Heart right ventricle (tissue), 16 donors: ENCODE results near the gene ZBTB48. TPM values are rescaled to one million over a fixed set of nuclear protein-coding genes. Genes with fewer than 3 reads are reported as not detected.

Experiments used
- ATAC-seq, 8 donors: fragments of 200-7000 bp; cut with Tn5 transposase; one replicate each; pipeline ENCODE4 v1.9.1; 2020; ENCODE audit warnings: mild to moderate bottlenecking in 8 of 8, moderate library complexity in 8 of 8, moderate number of reproducible peaks in 1 of 8
- DNase-seq, 2 donors: peaks; one replicate each; pipeline ENCODE4 v3.0.0-alpha.2; 2020
- H3K27ac ChIP-seq, 10 donors: fragments of 200-600 bp; sonication (generic) in 2 of 10; one replicate each; pipeline versions ENCODE4 v1.5.0 to v1.8.0; 2020 to 2022; ENCODE audit warnings: mild to moderate bottlenecking in 3 of 10
- H3K27me3 ChIP-seq, 7 donors: fragments of 200-600 bp; one replicate each; pipeline ENCODE4 v1.8.0; 2021 to 2022; ENCODE audit warnings: mild to moderate bottlenecking in 2 of 7
- H3K36me3 ChIP-seq, 9 donors: fragments of 200-600 bp; sonication (generic) in 1 of 9; one replicate each; pipeline versions ENCODE4 v1.5.0 to v1.8.0; 2020 to 2022; ENCODE audit warnings: mild to moderate bottlenecking in 2 of 9
- H3K4me1 ChIP-seq, 9 donors: fragments of 200-600 bp; sonication (generic) in 1 of 9; one replicate each; pipeline versions ENCODE4 v1.5.0 to v1.8.0; 2020 to 2022; ENCODE audit warnings: mild to moderate bottlenecking in 4 of 9
- H3K4me3 ChIP-seq, 10 donors: fragments of 200-600 bp; sonication (generic) in 2 of 10; one replicate each; pipeline versions ENCODE4 v1.5.0 to v1.8.0; 2020 to 2022; ENCODE audit warnings: mild to moderate bottlenecking in 7 of 10, moderate library complexity in 2 of 10
- H3K9me3 ChIP-seq, 11 donors: fragments of 200-600 bp in 10 of 11; sonication (generic) in 2 of 11; one replicate each; pipeline versions ENCODE4 v1.5.0 to v1.8.0; 2013 to 2022; ENCODE audit warnings: mild to moderate bottlenecking in 2 of 11, control low read depth in 1 of 11, moderate library complexity in 1 of 11
- WGBS, 2 donors: extraction: QIAGEN DNeasy Blood & Tissue Kit; methylation state at CpG; one replicate each; pipeline ENCODE4 v1.1.7; 2013; ENCODE audit warnings: inconsistent platforms in 1 of 2; 5-methylcytosine and 5-hydroxymethylcytosine counted together
- intact Hi-C, 10 donors: fragments of 100-400 bp; cut with DNase I; formaldehyde crosslinking; loops; one replicate each; pipeline versions ENCODE4 v1.11.1 to v1.14.2; 2022
- polyA plus RNA-seq, 2 donors: library from polyadenylated mRNA; stranded (reverse); fragments of 200-250 nt; gene quantifications; one replicate each; pipeline ENCODE4 v1.2.3, GENCODE V29; 2013
- total RNA-seq, 10 donors: library from RNA; stranded (reverse); fragmentation: NEBNext Ultra II Directional in 3 of 10; extraction: Animal tissue kit (Norgen Biotek cat#: 25700) in 3 of 10; gene quantifications; one replicate each; pipeline versions ENCODE4 v1.2.1 to v1.2.4, GENCODE V29; 2021 to 2023
- TF ChIP-seq, protein P1 (sequence below), 9 donors: fragments of 200-600 bp; sonication (generic) in 2 of 9; IDR thresholded peaks; one replicate each; pipeline versions ENCODE4 v1.5.0 to v1.8.0; 2021 to 2022; ENCODE audit warnings: antibody characterized with exemption in 9 of 9, mild to moderate bottlenecking in 5 of 9, moderate library complexity in 1 of 9
- donor health status: Arrhythmogenic right ventricular cardiomyopathy.
- donor health status: ischemic (EF 13 %, LVEDD 7.1; RV severe dilation, severe dysfunction).
- donor health status: healthy with polysubstance abuse.
- donor health status: DM: no; HTN: yes; CAD: no.
- donor health status: DM: no; HTN: no; CAD: no.
- donor health status: ischemic (EF 25% LVEDD 6.9; RV normal size, moderate dysfunction).
- donor health status: ischemic (EF 25% LVEDD 5.7; RV mildly dilated, moderate dysfunction).
- donor health status: healthy.
- donor health status: DM: yes; HTN: yes; CAD: no.
- donor health status: Ischemic cardiomyopathy.
- donor health status: ischemic (EF 35%, LVEDD 5.7; RV mildly dilated, moderate dysfunction).
- donor health status: nonischemic (EF 11% LVEDD 7.7; RV severe dilation, severe dysfunction).
- donor health status: DM: yes; HTN: yes; CAD: no.
- donor health status: PGD.
- donor health status: ischemic (EF 29% LVEDD 5.4; RV normal size, mild dysfunction).
- donor health status: nonischemic (EF 23%, LVEDD 6.1; RV moderate dilation, normal function).

The ZBTB48 gene
- total and polyA plus RNA-seq, 12 donors, result 7.3 to 41.5 (median 12.4) TPM

DNA sequence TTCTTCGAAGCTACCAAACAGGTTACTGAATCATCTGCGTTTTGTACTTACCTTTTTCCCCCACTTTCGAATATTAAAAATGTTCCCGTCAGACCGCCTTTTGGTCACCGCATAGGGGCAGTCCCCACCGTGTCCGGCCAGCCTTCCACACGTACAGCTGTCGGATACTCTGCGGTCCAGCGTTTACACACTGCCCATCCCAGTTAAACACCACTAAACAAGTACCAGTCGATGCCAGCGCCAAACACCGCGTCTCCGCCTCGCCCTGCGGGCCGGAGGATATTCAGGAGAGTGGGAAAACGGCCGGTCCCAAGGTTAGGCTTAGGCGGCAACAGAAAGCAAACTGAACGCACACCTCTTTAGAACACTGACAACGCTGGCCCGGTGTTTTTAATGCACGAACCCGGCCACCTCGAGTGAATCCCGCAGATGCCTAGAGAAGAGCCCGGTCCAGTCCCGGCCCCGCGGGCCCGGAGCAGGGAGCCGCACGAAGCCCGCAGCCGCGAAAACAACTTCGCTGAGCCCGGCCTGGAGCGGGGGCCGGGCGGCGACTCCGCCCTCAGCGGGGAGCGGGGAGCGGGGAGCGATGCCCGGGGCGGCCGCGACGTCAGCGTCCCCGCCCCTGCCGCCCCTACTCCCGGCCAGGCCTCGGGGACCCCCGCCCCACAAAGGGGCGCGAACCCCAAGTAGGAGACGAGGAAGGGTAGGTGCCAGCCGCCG lies 33.0 kb downstream of the ZBTB48 start:
- 0 to 1% methylated on average over 52 to 66 of the region's 67 CpGs for WGBS, 2 donors
- intact Hi-C loops, result loop anchor here in 2 of 10 donors (1.0 to 10.0 kb wide), 3 partner anchors 8 to 172 kb away; partner anchors contain the start of gene CAMTA1 (in 1 of the 2)
- H3K27me3 ChIP-seq, result peaks cover 0 to 7% (median 0%) of the 10 kb centered on the region in 7 donors

GRCh38 chr1:6613361-6614018 lies 33.7 kb downstream of the ZBTB48 start, which contains the start of gene PHF13:
Gene PHF13, plus strand, starts transcription at chr1:6613731. Its CDS starts 336 bp downstream, at chr1:6614067.
- DNase-seq (peak; percentile 99 to 100), ATAC-seq (peak; percentile 97 to 99 (median 98))
- Histone ChIP-seq H3K9me3 (no peaks in the 10 kb centered on the region), H3K27ac (peak within 1 kb of the TSS; percentile 93 to 99 (median 96)), H3K4me3 (peak within 1 kb of the TSS; percentile 68 to 100 (median 98)), H3K4me1 (peaks cover 2 to 57% (median 24%) of the 10 kb centered on the region in 9 donors), H3K36me3 (peaks cover 0 to 20% (median 0%) of the 10 kb centered on the region in 9 donors), H3K27me3 (peaks cover 0 to 7% (median 0%) of the 10 kb centered on the region in 7 donors)
- 1% methylated on average over 35 to 83 of the region's 84 CpGs for WGBS, 2 donors
- intact Hi-C loops, result loop anchor here in 2 of 10 donors (1.0 to 10.0 kb wide), 3 partner anchors 9 to 171 kb away; partner anchors contain the start of gene CAMTA1 (in 1 of the 2)
- TF ChIP-seq, protein P1, sequence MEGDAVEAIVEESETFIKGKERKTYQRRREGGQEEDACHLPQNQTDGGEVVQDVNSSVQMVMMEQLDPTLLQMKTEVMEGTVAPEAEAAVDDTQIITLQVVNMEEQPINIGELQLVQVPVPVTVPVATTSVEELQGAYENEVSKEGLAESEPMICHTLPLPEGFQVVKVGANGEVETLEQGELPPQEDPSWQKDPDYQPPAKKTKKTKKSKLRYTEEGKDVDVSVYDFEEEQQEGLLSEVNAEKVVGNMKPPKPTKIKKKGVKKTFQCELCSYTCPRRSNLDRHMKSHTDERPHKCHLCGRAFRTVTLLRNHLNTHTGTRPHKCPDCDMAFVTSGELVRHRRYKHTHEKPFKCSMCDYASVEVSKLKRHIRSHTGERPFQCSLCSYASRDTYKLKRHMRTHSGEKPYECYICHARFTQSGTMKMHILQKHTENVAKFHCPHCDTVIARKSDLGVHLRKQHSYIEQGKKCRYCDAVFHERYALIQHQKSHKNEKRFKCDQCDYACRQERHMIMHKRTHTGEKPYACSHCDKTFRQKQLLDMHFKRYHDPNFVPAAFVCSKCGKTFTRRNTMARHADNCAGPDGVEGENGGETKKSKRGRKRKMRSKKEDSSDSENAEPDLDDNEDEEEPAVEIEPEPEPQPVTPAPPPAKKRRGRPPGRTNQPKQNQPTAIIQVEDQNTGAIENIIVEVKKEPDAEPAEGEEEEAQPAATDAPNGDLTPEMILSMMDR (IDR thresholded peaks at IDR 0.05), result no peak

More for the DNA sequence above, 33.0 kb downstream of the ZBTB48 start:
- Histone ChIP-seq H3K27ac (peak overlapping the region; percentile 93 to 99 (median 96)), H3K4me3 (peak overlapping the region; percentile 68 to 100 (median 98)), H3K9me3 (no peaks in the 10 kb centered on the region), H3K4me1 (peaks cover 2 to 57% (median 24%) of the 10 kb centered on the region in 9 donors), H3K36me3 (peaks cover 0 to 13% (median 0%) of the 10 kb centered on the region in 9 donors)
- ATAC-seq (peak; percentile 54 to 71 (median 64)), DNase-seq (peak; percentile 47 to 56)
- TF ChIP-seq, protein P1 (IDR thresholded peaks at IDR 0.05), result peak in 1 of 9 donors; percentile 23

DNA sequence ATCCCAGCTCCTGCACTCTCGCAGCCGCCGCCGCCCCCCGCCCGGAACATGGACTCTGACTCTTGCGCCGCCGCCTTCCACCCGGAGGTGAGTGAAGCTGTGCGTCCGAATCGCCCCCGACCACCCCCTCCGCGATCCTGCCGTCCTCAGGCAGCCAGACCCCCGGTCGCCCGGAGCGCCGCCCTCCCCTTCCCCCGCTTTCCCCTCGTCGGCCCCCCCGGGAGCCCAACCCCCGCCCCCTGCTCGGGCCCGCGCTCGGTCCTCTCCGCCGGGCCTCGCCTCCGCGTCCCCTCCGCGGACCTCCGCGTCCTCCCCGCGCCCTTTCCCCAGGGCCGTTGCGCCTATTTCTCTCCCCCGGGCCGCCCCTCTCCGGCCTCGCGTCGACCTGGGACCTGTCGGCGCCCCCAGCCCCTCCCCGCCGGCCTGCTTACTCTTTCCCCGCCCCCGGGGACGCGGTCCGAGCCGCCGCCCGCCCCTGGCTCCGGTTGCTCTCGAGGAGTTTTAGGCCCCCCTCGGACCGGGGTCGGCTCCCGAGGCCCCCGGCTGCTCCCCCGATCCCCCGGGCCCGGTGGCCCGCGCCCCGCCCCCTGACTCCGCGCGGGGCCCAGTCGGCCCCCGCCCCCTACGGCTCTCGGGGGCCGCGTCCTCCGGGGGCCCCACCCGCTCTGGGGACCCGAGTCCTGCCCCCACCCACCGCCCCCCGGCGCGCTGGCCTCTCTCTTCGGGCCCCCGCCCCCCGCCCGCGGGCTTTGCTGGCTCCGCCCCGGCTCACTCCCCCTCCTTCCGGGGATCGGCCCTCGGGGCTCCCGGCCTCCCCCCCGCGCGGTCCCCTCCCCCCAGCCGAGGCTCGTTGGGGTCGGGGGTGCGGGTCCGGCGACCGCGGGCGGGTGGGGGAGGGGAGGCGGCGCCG lies 34.5 kb downstream of the ZBTB48 start:
- H3K4me1 ChIP-seq, result peaks cover 2 to 52% (median 22%) of the 10 kb centered on the region in 9 donors
- no peaks in the 10 kb centered on the region for H3K9me3 ChIP-seq
- WGBS, 2 donors, result 2% methylated on average over 83 to 117 of the region's 117 CpGs
- peaks cover 0 to 27% (median 0%) of the 10 kb centered on the region in 9 donors for H3K36me3 ChIP-seq
- peak overlapping the region; percentile 77 to 99 (median 96) for H3K27ac ChIP-seq
- DNase-seq (peak; percentile 61 to 65), ATAC-seq (peak in 3 of 8 donors; percentile 2 to 29 (median 4))
- peak overlapping the region; percentile 59 to 100 (median 98) for H3K4me3 ChIP-seq
- intact Hi-C loops, result loop anchor here in 1 of 10 donors (10.0 kb wide), 1 partner anchor 171 kb away; the partner anchor contains the start of gene CAMTA1
- TF ChIP-seq, protein P1 (IDR thresholded peaks at IDR 0.05), result no peak
- peaks cover 0 to 7% (median 0%) of the 10 kb centered on the region in 7 donors for H3K27me3 ChIP-seq
